Hepatocyte (in vitro differentiated cells): ENCODE measurements around the gene CHRM1.

Experiments
- CTCF ChIP-seq: fragments of 200-600 bp; sonication (generic); IDR thresholded peaks from 2 replicates; pipeline ENCODE4 v1.5.1; 2016; ENCODE audit warnings: antibody characterized with exemption, mild to moderate bottlenecking; ENCODE audit not compliant: poor library complexity
- EZH2 ChIP-seq: fragments of 200-600 bp; sonication (generic); IDR thresholded peaks from 2 replicates; pipeline ENCODE4 v1.6.1; 2016; ENCODE audit warnings: antibody characterized with exemption, mild to moderate bottlenecking, borderline replicate concordance
- EZH2phosphoT487 ChIP-seq: fragments of 200-600 bp; sonication (generic); IDR thresholded peaks from one replicate; pipeline ENCODE4 v1.6.1; 2018; ENCODE audit warnings: antibody characterized with exemption, mild to moderate bottlenecking, low read depth, moderate library complexity; ENCODE audit not compliant: unreplicated experiment, severe bottlenecking

- TF ChIP-seq CTCF: no peak
- no peak for TF ChIP-seq EZH2phosphoT487
- TF ChIP-seq EZH2: no peak
These were observed at the start of gene CHRM1 for GRCh38 chr11:62921201-62921572.
